GM06990 (cell line): Measurements from ENCODE around the gene SCG2.

ENCODE experiments used
- DNase-seq: peaks from one replicate; pipeline ENCODE4 v3.0.0-alpha.2; 2011; ENCODE audit not compliant: insufficient read length; ENCODE audit errors: extremely low read depth
- H3K27me3 ChIP-seq: replicated peaks from 2 replicates; pipeline ENCODE4 v1.6.0; 2011; ENCODE audit warnings: low read length; ENCODE audit not compliant: control insufficient read depth, insufficient read depth
- H3K36me3 ChIP-seq: 2 replicates; pipeline ENCODE4 v1.5.1; 2011; ENCODE audit warnings: low read length; ENCODE audit not compliant: control insufficient read depth, insufficient read depth
- H3K4me3 ChIP-seq: replicated peaks from 2 replicates; pipeline ENCODE4 v1.5.1; 2011; ENCODE audit warnings: low read depth, mild to moderate bottlenecking, control low read depth, low read length
- CTCF ChIP-seq: IDR thresholded peaks from 2 replicates; pipeline ENCODE4 v1.5.1; 2011; ENCODE audit warnings: low read length, control low read depth, mild to moderate bottlenecking, inconsistent platforms; ENCODE audit not compliant: insufficient read depth, poor library complexity, severe bottlenecking

Gene SCG2

GRCh38 chr2:223632826-223633225 is 30.7 kb upstream of the SCG2 start:
- no peak for TF ChIP-seq CTCF
- Histone ChIP-seq H3K36me3 (no peaks in the 10 kb centered on the region), H3K4me3 (no peak overlapping the region), H3K27me3 (no peaks in the 10 kb centered on the region)
- no peak for DNase-seq

GRCh38 chr2:223626716-223627115 is 24.6 kb upstream of the SCG2 start:
- Histone ChIP-seq H3K36me3 (no peaks in the 10 kb centered on the region), H3K27me3 (no peaks in the 10 kb centered on the region), H3K4me3 (no peak overlapping the region)
- no peak for TF ChIP-seq CTCF
- DNase-seq: no peak

- H3K27me3 ChIP-seq: no peaks in the 10 kb centered on the region
- TF ChIP-seq CTCF: no peak
- H3K36me3 ChIP-seq: no peaks in the 10 kb centered on the region
- no peak overlapping the region for H3K4me3 ChIP-seq
- no peak for DNase-seq
Measured at GRCh38 chr2:223625652-223626051, 23.5 kb upstream of the SCG2 start.

- DNase-seq: no peak
- H3K4me3 ChIP-seq: no peak overlapping the region
- TF ChIP-seq CTCF: no peak
- no peaks in the 10 kb centered on the region for H3K36me3 ChIP-seq
- H3K27me3 ChIP-seq: peaks cover 3% of the 10 kb centered on the region
Measured at GRCh38 chr2:223621901-223622300, 19.7 kb upstream of the SCG2 start.

- no peak overlapping the region for H3K4me3 ChIP-seq
- no peak for DNase-seq
- TF ChIP-seq CTCF: no peak
- peaks cover 3% of the 10 kb centered on the region for H3K27me3 ChIP-seq
- no peaks in the 10 kb centered on the region for H3K36me3 ChIP-seq
Measured at GRCh38 chr2:223619486-223620129, 17.4 kb upstream of the SCG2 start.
